HCT116 (cell line): Measurements from ENCODE around the gene MLX. TPM values are rescaled to one million over a fixed set of nuclear protein-coding genes. Genes with fewer than 3 reads are reported as not detected.

Experiments used
- ATAC-seq: fragments of 200-7000 bp; cut with Tn5 transposase; 2 replicates; pipeline ENCODE4 v1.9.1; 2020; ENCODE audit warnings: mild to moderate bottlenecking, moderate library complexity
- BruUV-seq: library from RNA; stranded (reverse); fragments of 400-500 nt; replicated peaks from 2 replicates; lab custom pipeline; 2021; lab: Mats Ljungman, UMichigan
- CTCF ChIA-PET: fragments of 300-600 bp; sonication (Branson Sonifier 250); formaldehyde crosslinking; loops from one replicate; lab custom pipeline; 2021; ENCODE audit warnings: antibody characterized with exemption; lab: Charles Lee
- POLR2A ChIA-PET: fragments of 300-600, 350-600 bp; sonication (Branson Sonifier 250); formaldehyde crosslinking; loops from one replicate; lab custom pipeline; 2021; ENCODE audit warnings: antibody characterized with exemption; lab: Charles Lee
- RAD21 ChIA-PET, 2 experiments: fragments of 300-600 bp; sonication (Branson Sonifier 250); formaldehyde crosslinking; loops; one replicate each; lab custom pipeline; 2023; ENCODE audit warnings: low total read pairs in 2 of 2; ENCODE audit not compliant: uncharacterized antibody in 2 of 2, unreplicated experiment in 2 of 2, low non-redundant PET in 1 of 2; lab: Charles Lee
- DNase-seq: peaks from one replicate; pipeline ENCODE4 v3.0.0-alpha.2; 2010; ENCODE audit warnings: low read depth, low spot score
- H2AFZ ChIP-seq: fragments of 200-600 bp; shearing (Covaris generic), sonication (generic); 2 replicates; pipeline ENCODE4 v1.6.1; 2017; ENCODE audit warnings: low read depth, mixed run types, mixed read lengths, antibody characterized with exemption, low read length; ENCODE audit not compliant: poor library complexity, severe bottlenecking
- H3K27ac ChIP-seq: 2 replicates; pipeline ENCODE4 v1.5.1; 2012; ENCODE audit warnings: low read depth, low read length
- H3K27me3 ChIP-seq: fragments of 200-600 bp; sonication (generic); 2 replicates; pipeline ENCODE4 v1.6.1; 2016; ENCODE audit warnings: mixed run types, low read length, mixed read lengths; ENCODE audit not compliant: insufficient read depth
- H3K36me3 ChIP-seq, 2 experiments: fragments of 200-500 bp in 1 of 2; fragments of 200-600 bp in 1 of 2; sonication (Bioruptor generic) in 1 of 2; sonication (generic) in 1 of 2; 2 replicates each; pipeline versions ENCODE4 v1.5.1 to v1.6.1; 2014 to 2016; ENCODE audit warnings: low read length in 2 of 2, inconsistent platforms in 1 of 2, mixed read lengths in 1 of 2, mixed run types in 1 of 2; ENCODE audit not compliant: insufficient read depth in 2 of 2, control insufficient read depth in 1 of 2
- H3K4me1 ChIP-seq, 2 experiments: fragments of 200-600 bp in 1 of 2; sonication (generic) in 1 of 2; 2 replicates each; pipeline versions ENCODE4 v1.5.1 to v1.6.1; 2012 to 2017; ENCODE audit warnings: low read length in 2 of 2, inconsistent platforms in 1 of 2, mild to moderate bottlenecking in 1 of 2, mixed read lengths in 1 of 2, mixed run types in 1 of 2, moderate library complexity in 1 of 2; ENCODE audit not compliant: insufficient read depth in 2 of 2, control insufficient read depth in 1 of 2
- H3K4me2 ChIP-seq: fragments of 200-600 bp; sonication (generic); 2 replicates; pipeline ENCODE4 v1.6.1; 2017; ENCODE audit warnings: mixed run types, low read length, mixed read lengths
- H3K4me3 ChIP-seq, 2 experiments: fragments of 200-600 bp in 1 of 2; sonication (generic) in 1 of 2; replicated peaks in 1 of 2; 2 replicates each; pipeline ENCODE4 v1.5.1; 2011 to 2016; ENCODE audit warnings: low read length in 2 of 2, control low read depth in 1 of 2, low read depth in 1 of 2, mild to moderate bottlenecking in 1 of 2, mixed read lengths in 1 of 2, mixed run types in 1 of 2
- H3K79me2 ChIP-seq: fragments of 200-600 bp; sonication (generic); 2 replicates; pipeline ENCODE4 v1.6.1; 2017; ENCODE audit warnings: mild to moderate bottlenecking, mixed run types, low read length, moderate library complexity, mixed read lengths; ENCODE audit not compliant: insufficient read depth
- H3K9ac ChIP-seq: fragments of 200-600 bp; sonication (generic); 2 replicates; pipeline ENCODE4 v1.6.1; 2016; ENCODE audit warnings: low read length, mixed read lengths
- H3K9me2 ChIP-seq: fragments of 200-600 bp; sonication (generic), shearing (Covaris generic); 2 replicates; pipeline ENCODE4 v1.6.1; 2017; ENCODE audit warnings: mixed run types, mild to moderate bottlenecking, moderate library complexity; ENCODE audit not compliant: insufficient read depth
- H3K9me3 ChIP-seq, 2 experiments: fragments of 200-500 bp in 1 of 2; fragments of 200-600 bp in 1 of 2; sonication (Bioruptor generic) in 1 of 2; sonication (generic) in 1 of 2; 2 replicates each; pipeline ENCODE4 v1.6.1; 2014 to 2017; ENCODE audit warnings: low read length in 2 of 2, mixed read lengths in 2 of 2, inconsistent platforms in 1 of 2, low read depth in 1 of 2, mild to moderate bottlenecking in 1 of 2, mixed run types in 1 of 2, moderate library complexity in 1 of 2; ENCODE audit not compliant: control insufficient read depth in 1 of 2, insufficient read depth in 1 of 2
- H4K20me1 ChIP-seq: fragments of 200-600 bp; sonication (generic), shearing (Covaris generic); 2 replicates; pipeline ENCODE4 v1.6.1; 2017; ENCODE audit warnings: mixed run types, mild to moderate bottlenecking, moderate library complexity; ENCODE audit not compliant: insufficient read depth
- CEBPB ChIP-seq: IDR thresholded peaks from 2 replicates; pipeline ENCODE4 v1.6.1; 2012; ENCODE audit warnings: low read depth
- POLR2AphosphoS5 ChIP-seq: IDR thresholded peaks from 2 replicates; pipeline ENCODE4 v1.6.1; 2011; ENCODE audit warnings: mild to moderate bottlenecking, low read depth, low read length, moderate library complexity
- SIN3A ChIP-seq: IDR thresholded peaks from 2 replicates; pipeline ENCODE4 v1.6.1; 2012; ENCODE audit warnings: low read depth
- ZBTB33 ChIP-seq: IDR thresholded peaks from 2 replicates; pipeline ENCODE4 v1.6.1; 2011; ENCODE audit warnings: mild to moderate bottlenecking, low read length, moderate library complexity; ENCODE audit not compliant: insufficient replicate concordance; ENCODE audit errors: extremely low read depth
- ZFX ChIP-seq: fragments of 450-650 bp; IDR thresholded peaks from 2 replicates; pipeline ENCODE4 v1.6.1; 2017
- ZNF274 ChIP-seq: fragments of 200-500 bp; sonication (Bioruptor generic); IDR thresholded peaks from 2 replicates; pipeline ENCODE4 v1.6.1; 2014; ENCODE audit warnings: mild to moderate bottlenecking, low read depth, low read length, inconsistent platforms
- intact Hi-C: fragments of 100-400 bp; cut with micrococcal nuclease; formaldehyde crosslinking; loops from 2 replicates; pipeline ENCODE4 v1.10.0; 2022
- total RNA-seq: library from RNA; stranded (reverse); gene quantifications from one replicate; pipeline ENCODE4 v1.2.1, GENCODE V29; 2021; ENCODE audit not compliant: unreplicated experiment

MLX gene
- total RNA-seq, 1 experiment from 2014 or later, result 47.9 TPM

- DNase-seq (no peak), ATAC-seq (peak; percentile 41)
- POLR2A ChIA-PET, result no interaction called here
- H3K4me1 ChIP-seq, result peaks cover 30 to 51% of the 10 kb centered on the region in 2 experiments
- RAD21 ChIA-PET, result no interaction called here
- no peaks in the 10 kb centered on the region for H3K9me3 ChIP-seq
- H3K27me3 ChIP-seq, result no peaks in the 10 kb centered on the region
- H3K4me3 ChIP-seq, result peak overlapping the region; percentile 99 to 100
- H3K36me3 ChIP-seq, result peaks cover 10 to 27% of the 10 kb centered on the region in 2 experiments; a peak in 3 of 4 replicates
- peak overlapping the region; percentile 99 for H3K9ac ChIP-seq
- H3K4me2 ChIP-seq, result peak overlapping the region; percentile 99
- peak; percentile 92 for TF ChIP-seq ZFX
- no peak for TF ChIP-seq POLR2AphosphoS5
- TF ChIP-seq ZBTB33, result no peak
- TF ChIP-seq ZNF274, result no peak
- no peaks in the 10 kb centered on the region for H4K20me1 ChIP-seq
- intact Hi-C loops, result no loop called here
- H3K27ac ChIP-seq, result peak overlapping the region; percentile 89
- H2AFZ ChIP-seq, result no peak overlapping the region
- peaks cover 34% of the 10 kb centered on the region for H3K79me2 ChIP-seq
- CTCF ChIA-PET, result interaction anchor here (0.7 kb wide), 1 partner anchor 35 kb away, joined by 3 read pairs; no protein-coding TSS in a partner anchor
- TSS peak; percentile 72 for BruUV-seq
- no peaks in the 10 kb centered on the region for H3K9me2 ChIP-seq
Observed at GRCh38 chr17:42562388-42563142, 4.3 kb upstream of the MLX start.

GRCh38 chr17:42563143-42563509 is 3.8 kb upstream of the MLX start:
- H2AFZ ChIP-seq, result no peak overlapping the region
- RAD21 ChIA-PET, result no interaction called here
- peaks cover 30 to 55% of the 10 kb centered on the region in 2 experiments for H3K4me1 ChIP-seq
- TF ChIP-seq CEBPB, result no peak
- TF ChIP-seq SIN3A, result 0 out of 2 replicates have a peak, but pooled peaks have one; percentile 17
- TF ChIP-seq ZNF274, result no peak
- BruUV-seq, result no TSS peak
- H3K9me3 ChIP-seq, result no peaks in the 10 kb centered on the region
- peak overlapping the region; percentile 99 to 100 for H3K4me3 ChIP-seq
- H3K36me3 ChIP-seq, result peaks cover 10 to 27% of the 10 kb centered on the region in 2 experiments; a peak in 3 of 4 replicates
- peak overlapping the region; percentile 89 for H3K27ac ChIP-seq
- intact Hi-C loops, result no loop called here
- DNase-seq (no peak), ATAC-seq (no peak)
- POLR2A ChIA-PET, result no interaction called here
- CTCF ChIA-PET, result interaction anchor here (0.7 kb wide), 1 partner anchor 36 kb away, joined by 3 read pairs; no protein-coding TSS in a partner anchor
- H3K27me3 ChIP-seq, result no peaks in the 10 kb centered on the region
- H3K79me2 ChIP-seq, result peaks cover 39% of the 10 kb centered on the region
- no peaks in the 10 kb centered on the region for H3K9me2 ChIP-seq
- H3K4me2 ChIP-seq, result peak overlapping the region; percentile 99
- H4K20me1 ChIP-seq, result no peaks in the 10 kb centered on the region
- H3K9ac ChIP-seq, result peak overlapping the region; percentile 99
